Measurements from ENCODE around the gene BMP6.

- no peak for TF ChIP-seq POLR2A (IDR thresholded peaks at IDR 0.05; ENCODE audit: extremely low read depth, insufficient read length)
- TF ChIP-seq MAX (IDR thresholded peaks at IDR 0.05; ENCODE audit: low read depth, low read length) = no peak
These were observed 171.7 kb downstream of the BMP6 start for GRCh38 chr6:7897461-7898192.
